Stimulated activated naive CD4-positive, alpha-beta T cell treated with Interleukin-2 at 50 U/mL for 16 hours (primary cell): ENCODE measurements around the gene LNPEP.
"Not testable (repeated sequence)": the region's sequence is repeated elsewhere in the genome, so short reads cannot be mapped to it uniquely, and the experiment has no call there.

ENCODE experiments used
- DNase-seq: peaks from one replicate; lab custom pipeline; 2025; lab: John Stamatoyannopoulos, UW

Gene LNPEP

GRCh38 chr5:97063251-97063650, 127.4 kb downstream of the LNPEP start:
- no peak for DNase-seq

- no peak for DNase-seq
These were observed 129.6 kb downstream of the LNPEP start for GRCh38 chr5:97065475-97065874.

DNA sequence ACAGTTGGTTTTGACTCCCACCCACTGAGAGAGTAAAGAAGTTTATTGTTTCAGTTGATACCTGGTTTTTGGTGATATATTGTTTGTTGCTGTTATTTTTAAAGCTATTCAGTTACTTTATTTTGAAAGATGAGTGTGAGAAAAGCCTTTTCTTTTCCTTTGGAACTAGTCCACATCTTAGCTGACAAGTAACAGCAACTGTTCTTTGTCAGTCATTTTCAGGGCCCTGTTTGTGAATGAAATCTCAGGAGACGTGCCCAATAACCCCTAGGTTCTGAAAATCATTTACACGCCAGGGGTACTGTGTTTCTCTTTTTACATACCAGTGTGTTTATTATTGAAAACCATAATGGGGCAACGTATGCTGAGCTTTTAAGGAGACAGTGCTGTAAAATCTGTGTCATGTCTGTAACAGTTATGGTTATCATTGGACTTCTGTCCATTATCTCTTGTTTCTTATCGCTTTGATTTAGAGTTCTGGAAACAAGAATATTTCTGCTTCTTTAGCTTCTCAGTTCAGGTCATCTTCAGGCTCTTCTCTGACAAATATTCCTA, 131.5 kb downstream of the LNPEP start:
- DNase-seq = no peak

DNA sequence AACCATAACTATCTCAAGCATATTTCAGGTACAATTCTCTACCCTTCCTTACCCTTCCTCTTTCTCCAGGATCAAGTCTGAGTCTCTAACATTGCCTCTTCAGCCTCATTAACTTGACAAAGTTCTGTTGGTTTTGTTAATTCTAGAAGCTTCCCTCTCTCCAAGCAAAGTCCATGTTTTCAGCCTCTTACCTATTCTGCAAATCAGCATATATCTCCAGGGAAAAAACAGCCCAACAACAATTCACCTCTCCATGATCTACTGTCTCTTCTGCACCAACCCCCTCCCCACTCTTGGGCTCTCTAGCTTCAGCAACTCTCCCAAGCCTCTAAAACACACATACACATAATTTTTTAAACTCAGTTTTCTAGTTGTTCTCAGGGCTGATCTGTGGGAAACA, 134.4 kb downstream of the LNPEP start:
- DNase-seq = no peak

- DNase-seq = no peak
These were observed 135.2 kb downstream of the LNPEP start for GRCh38 chr5:97071101-97071500.

GRCh38 chr5:97071993-97072392, 136.1 kb downstream of the LNPEP start:
- no peak for DNase-seq

DNA sequence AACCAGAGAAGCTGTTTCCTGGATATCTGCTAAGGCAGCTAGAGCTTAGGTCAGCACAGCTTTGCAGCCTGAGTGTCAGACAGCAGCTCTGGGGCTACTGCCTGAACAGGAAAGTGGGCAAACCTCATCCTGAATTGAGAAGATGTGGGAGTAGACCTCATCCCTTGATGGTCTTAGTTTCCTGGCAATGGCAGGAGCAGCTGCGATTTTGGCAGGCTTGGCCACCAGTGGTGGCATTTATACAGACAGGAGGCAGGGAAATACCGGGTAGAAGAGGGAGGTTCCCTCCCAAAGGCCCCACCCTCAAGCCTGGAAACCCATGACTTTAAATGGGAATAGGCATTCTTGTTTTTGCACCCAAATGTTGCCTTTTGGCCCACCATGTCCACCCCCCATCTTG, 136.8 kb downstream of the LNPEP start:
- no peak for DNase-seq

- DNase-seq = no peak
These were observed 137.5 kb downstream of the LNPEP start for GRCh38 chr5:97073420-97073819.

DNA sequence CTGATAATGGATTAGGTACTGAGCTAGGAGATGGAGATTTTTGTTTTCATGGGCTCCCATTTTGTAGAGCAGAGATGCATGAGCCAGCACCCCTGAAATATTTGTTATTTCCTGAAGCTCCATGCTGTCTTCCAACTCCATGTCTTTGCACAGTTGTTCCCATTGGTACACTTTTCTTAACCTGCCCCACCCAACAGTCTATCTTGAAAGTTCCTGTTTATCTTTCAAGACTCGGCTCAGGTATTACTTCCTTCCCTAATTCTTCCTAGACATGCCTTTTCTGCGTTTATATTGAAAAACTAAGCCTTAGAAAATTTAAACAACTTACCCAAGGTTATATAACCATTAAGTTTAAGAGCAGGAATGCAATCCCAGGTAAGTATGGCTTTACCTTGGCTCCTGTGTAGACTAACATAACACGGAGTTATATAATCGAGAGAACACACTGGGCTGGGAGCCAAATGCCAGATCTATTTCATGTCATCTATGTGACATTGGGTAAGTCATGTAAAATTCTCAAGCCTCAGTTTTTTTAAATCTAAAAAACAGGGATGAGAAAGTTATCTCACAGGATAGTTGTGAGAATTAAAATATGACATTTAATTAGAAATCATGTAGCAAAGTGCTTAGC, 139.1 kb downstream of the LNPEP start:
- DNase-seq = no peak

DNA sequence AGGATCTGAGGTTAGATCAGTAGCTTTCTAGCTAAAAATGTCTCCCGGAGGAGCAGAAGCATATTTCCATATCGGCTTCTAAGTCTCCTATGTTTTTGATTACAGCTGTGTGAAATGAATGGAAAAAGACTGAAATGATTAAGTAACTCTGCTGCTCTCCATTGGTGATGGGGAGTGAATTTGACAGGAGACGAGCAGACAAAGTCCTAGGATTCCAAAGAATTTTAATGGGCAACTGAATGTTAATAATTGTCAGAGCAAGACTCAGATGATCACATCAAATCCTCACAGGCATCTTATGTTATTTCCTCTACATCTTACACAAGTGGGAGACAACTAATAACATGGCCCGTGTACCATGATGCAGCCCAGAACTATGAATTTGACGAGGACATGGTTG, 139.8 kb downstream of the LNPEP start:
- no peak for DNase-seq

GRCh38 chr5:97076098-97076497, 140.2 kb downstream of the LNPEP start:
- no peak for DNase-seq

DNA sequence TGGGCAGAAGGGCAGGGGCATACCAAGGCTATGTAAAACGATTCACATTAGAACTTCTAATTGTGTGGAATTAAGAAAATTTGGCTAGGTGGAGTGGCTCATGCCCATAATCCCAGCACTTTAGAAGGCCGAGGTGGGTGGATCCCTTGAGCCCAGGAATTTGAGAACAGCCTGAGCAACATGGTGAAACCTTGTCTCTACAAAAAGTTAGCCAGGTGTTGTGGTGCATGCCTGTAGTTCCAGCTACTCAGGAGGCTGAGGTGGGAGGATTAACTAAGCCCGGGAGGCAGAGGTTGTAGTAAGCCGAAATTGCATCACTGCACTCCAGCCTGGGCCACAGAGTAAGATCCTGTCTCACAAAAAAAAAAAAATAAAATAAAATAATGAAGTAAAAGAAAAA, 141.4 kb downstream of the LNPEP start:
- DNase-seq = no peak

DNA sequence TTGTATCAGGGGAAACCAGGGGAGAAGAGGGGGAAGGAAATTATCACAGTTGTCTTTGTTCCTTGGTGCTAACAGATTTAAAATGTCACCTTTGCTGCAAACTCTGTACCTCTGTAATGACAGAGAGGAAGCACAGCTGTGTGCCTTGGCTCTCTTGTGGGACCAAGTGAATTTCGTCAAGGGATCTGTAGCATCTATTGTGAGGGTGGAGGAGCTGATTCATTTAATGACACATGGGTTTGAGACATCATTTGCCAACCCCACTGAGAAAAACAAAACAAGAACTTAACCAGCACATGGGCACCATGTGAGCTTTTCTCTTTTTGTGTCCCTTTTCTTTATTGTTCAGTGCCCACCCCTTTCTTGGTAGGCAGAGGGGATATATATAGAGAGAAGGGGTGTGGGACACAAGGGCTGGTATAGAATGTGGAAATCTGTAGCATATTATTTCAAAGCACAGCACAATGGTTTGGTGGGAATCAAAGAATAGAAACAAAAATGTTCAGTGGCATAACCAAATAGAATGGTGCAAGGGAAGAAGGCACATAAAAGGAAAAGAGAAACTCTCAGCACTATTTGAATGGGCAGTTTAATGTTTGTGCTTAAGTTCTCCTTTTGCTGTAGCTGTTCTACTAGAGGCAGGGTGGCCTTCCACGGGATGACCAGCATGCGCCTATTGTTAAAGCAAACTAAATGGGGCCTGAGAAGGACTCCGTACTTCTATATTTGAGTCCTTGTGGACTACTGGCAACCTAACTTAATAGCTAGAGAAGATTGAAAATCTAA, 143.3 kb downstream of the LNPEP start:
- no peak for DNase-seq

GRCh38 chr5:97084782-97085458, 149.0 kb downstream of the LNPEP start:
- not testable (repeated sequence) for DNase-seq

DNA sequence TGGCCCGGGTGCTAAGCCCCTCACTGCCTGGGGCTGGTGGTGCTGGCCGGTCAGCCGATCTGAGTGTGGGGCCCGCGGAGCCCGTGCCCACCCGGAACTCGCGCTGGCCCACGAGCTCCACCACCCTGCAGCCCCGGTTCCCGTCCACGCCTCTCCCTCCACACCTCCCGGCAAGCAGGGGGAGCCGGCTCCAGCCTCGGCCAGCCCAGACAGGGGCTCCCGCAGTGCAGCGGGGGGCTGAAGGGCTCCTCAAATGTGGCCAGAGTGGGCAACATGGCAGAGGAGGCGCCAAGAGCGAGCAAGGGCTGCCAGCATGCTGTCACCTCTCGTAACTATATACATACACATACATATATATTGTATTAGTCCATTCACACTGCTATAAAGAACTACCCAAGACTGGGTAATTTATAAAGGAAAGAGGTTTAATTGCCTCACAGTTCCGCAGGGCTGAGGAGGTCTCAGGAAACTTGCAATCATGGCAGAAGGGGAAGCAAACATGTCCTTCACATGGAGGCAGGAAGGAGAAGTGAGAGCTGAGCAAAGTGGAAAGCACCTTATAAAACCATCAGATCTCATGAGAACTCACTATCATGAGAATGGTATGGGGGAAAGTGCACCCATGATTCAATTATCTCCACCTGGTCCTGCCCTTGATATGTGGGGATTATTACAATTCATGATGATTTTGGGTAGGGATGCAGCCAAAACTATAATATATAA, 149.7 kb downstream of the LNPEP start:
- no peak for DNase-seq
